HCT116 (cell line): Measurements from ENCODE around the gene USP24.

Source experiments
- CTCF ChIP-seq, 3 experiments: fragments of 200-600 bp in 1 of 3; sonication (generic) in 1 of 3; IDR thresholded peaks in 2 of 3; conservative IDR thresholded peaks in 1 of 3; 2 replicates each; pipeline ENCODE4 v1.5.1; 2012 to 2017; ENCODE audit warnings: low read depth in 2 of 3, low read length in 2 of 3, antibody characterized with exemption in 1 of 3, borderline replicate concordance in 1 of 3, control low read depth in 1 of 3, mild to moderate bottlenecking in 1 of 3, mixed read lengths in 1 of 3, mixed run types in 1 of 3, moderate library complexity in 1 of 3; ENCODE audit not compliant: insufficient read depth in 1 of 3
- EZH2 ChIP-seq: fragments of 200-600 bp; sonication (generic); IDR thresholded peaks from 2 replicates; pipeline ENCODE4 v1.6.1; 2017; ENCODE audit warnings: antibody characterized with exemption, mixed run types
- EZH2phosphoT487 ChIP-seq: fragments of 200-600 bp; IDR thresholded peaks from 2 replicates; pipeline ENCODE4 v1.6.1; 2018; ENCODE audit warnings: antibody characterized with exemption, borderline replicate concordance
- POLR2A ChIP-seq: IDR thresholded peaks from 2 replicates; pipeline ENCODE4 v1.7.0; 2011; ENCODE audit warnings: borderline replicate concordance; ENCODE audit not compliant: insufficient read depth, insufficient read length; ENCODE audit errors: extremely low read depth
- POLR2AphosphoS5 ChIP-seq: IDR thresholded peaks from 2 replicates; pipeline ENCODE4 v1.6.1; 2011; ENCODE audit warnings: mild to moderate bottlenecking, low read depth, low read length, moderate library complexity
- RAD21 ChIP-seq: IDR thresholded peaks from 2 replicates; pipeline ENCODE4 v1.6.1; 2012; ENCODE audit warnings: low read depth, mild to moderate bottlenecking
- SIN3A ChIP-seq: IDR thresholded peaks from 2 replicates; pipeline ENCODE4 v1.6.1; 2012; ENCODE audit warnings: low read depth

GRCh38 chr1:55138823-55139222, 76.3 kb downstream of the USP24 start:
- no peak for TF ChIP-seq CTCF (IDR thresholded peaks at IDR 0.05 in 2 of 3, conservative IDR thresholded peaks at IDR 0.05 in 1 of 3; ENCODE audit: borderline replicate concordance in 1 of 3, insufficient read depth in 1 of 3, low read depth in 2 of 3, low read length in 2 of 3)
- TF ChIP-seq SIN3A = no peak
- no peak for TF ChIP-seq POLR2A
- TF ChIP-seq POLR2AphosphoS5 = no peak
- TF ChIP-seq EZH2 = no peak
- no peak for TF ChIP-seq RAD21
- no peak for TF ChIP-seq EZH2phosphoT487
